ENCODE measurements around the gene CHTOP. TPM values are rescaled to one million over a fixed set of nuclear protein-coding genes. Genes with fewer than 3 reads are reported as not detected.
"Not testable (repeated sequence)": the region's sequence is repeated elsewhere in the genome, so short reads cannot be mapped to it uniquely, and the experiment has no call there.

Gene CHTOP
- total RNA-seq, 1 donor from 2014 or later, result 41.0 TPM

DNA sequence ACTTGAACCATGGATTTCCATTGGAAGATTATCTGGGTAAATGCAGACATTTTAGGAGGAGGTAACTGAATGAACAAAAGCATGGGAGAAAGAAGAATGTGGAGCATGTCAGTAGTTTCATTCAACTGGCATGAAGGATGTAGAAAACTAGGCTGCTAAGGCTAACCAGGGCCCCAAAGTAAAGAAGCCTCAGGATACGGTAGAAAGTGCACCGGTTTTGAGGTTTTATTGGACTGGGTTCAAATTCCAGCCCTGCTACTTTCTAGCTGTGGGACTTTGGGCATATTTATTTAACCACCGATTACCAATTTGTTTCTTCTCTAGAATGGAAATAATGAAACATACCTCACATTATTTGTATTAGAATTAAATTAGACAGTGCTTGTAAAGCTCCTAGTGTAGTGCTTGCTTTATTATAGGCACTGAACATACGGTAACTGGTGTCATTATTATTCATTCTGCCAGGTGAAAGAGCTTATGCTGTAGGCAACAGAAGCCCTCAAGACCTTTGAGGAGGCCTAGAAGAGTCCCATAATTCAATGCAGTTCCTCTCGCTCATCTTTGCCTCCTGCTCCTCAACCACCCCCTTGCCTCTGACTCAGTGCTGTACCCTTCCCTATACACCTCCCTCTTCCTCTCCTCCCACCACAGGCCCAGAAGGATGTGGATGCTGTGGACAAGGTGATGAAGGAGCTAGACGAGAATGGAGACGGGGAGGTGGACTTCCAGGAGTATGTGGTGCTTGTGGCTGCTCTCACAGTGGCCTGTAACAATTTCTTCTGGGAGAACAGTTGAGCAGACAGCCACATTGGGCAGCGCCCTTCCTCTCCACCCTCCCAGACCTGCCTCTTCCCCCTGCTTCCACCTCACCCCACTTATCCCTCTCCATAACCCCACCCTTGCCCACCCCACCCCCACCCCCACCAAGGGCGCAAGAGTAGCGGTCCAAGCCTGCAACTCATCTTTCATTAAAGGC, 2.5 kb upstream of the CHTOP start:
- DNase-seq (ENCODE audit: low read depth), result peak; percentile 34

DNA sequence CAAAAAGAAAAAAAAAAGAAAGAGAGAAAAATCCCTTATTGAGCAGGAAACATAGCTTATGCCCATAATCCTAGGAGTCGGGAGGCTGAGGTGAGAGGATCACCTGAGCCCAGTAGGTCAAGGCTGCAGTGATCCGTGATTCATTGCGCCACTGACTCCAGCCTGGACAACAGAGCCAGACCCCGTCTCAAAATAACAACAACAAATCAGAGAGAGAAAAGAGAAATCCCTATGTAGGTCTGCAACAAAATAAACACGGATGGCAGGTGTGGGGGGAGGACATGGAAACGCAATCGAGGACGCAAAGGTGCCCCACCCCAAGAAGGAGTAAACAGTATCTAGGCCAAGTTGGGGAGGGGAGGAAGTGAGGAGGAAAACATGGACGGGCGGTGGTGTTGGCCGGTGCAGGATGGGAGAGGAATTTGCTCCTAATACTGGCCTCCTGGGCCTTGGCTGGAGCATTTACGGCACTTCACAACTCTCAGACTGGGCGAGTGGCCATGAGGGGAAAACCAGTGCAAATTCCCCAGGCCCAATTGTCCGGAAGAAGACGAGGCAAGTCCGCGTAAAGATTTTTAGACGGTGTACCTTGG, 609 bp upstream of the CHTOP start:
- DNase-seq (ENCODE audit: low read depth), result no peak

DNA sequence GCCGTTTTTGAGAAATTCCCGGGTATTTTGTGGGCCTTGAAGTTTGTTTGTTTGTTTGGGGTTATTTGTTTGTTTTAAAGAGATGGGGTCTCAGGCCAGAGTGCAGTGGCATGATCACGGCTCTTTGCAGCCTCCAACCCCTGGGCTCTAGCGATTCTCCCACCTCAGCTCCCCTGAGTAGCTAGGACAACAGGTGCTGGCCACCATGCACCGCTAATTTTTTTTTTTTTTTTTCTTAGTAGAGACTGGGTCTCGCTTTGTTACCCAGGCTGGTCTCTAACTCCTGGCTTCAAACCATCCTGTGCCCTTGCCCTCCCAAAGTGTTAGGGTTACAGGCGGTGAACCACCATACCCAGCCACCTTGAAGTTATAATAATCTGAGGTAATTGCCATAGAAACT, 2.0 kb downstream of the CHTOP start:
- DNase-seq (ENCODE audit: low read depth), result no peak

DNA sequence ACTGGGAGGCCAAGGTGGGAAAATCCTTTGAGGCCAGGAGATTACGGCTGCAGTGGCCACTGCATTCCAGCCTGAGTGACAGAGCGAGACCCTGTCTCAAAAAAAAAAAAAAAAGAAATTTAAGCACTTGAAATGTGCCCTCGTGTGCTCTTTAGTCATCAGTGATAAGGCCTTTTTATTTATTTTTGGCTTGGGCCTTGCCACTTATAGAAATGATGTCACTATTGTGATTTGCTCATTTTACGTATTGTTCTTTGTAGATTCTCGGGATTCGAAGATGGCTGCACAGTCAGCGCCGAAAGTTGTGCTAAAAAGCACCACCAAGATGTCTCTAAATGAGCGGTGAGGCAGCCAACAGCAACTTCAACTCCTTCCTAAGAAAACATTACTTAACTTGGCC, 2.4 kb downstream of the CHTOP start:
- no peak for DNase-seq (ENCODE audit: low read depth)

DNA sequence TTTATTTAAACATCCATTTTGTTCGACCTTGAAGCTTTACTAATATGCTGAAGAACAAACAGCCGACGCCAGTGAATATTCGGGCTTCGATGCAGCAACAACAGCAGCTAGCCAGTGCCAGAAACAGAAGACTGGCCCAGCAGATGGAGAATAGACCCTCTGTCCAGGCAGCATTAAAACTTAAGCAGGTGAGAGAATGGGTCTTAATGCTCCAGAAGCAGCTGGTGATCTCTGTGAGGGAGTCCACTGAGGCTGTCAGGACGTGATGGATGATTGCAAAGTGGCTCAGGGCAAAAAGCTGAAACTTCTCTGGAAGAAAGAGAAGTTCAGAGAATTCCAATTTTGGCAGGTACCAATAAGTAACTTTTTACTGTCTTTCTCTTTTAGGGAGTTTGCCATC, 4.4 kb downstream of the CHTOP start:
- no peak for DNase-seq (ENCODE audit: low read depth)

DNA sequence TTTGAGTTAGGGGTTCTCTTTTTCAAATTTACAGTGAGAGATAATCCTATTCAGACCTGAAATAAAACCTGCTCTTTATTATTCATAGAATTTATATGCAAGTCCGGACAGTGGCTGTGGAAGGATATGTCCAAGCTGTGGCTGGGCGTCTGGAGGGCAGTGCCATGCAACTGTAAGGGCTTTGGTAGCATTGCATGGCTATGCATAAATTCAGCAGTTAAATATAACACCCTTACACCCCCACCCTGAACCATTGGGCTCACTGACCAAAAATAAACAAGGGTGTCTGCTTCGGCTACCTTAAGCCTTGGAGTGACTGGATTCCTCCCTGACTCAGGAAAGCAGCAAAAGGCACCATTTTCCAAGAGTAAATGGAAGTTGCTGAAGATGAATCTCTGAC, 5.4 kb downstream of the CHTOP start:
- no peak for DNase-seq (ENCODE audit: low read depth)

DNA sequence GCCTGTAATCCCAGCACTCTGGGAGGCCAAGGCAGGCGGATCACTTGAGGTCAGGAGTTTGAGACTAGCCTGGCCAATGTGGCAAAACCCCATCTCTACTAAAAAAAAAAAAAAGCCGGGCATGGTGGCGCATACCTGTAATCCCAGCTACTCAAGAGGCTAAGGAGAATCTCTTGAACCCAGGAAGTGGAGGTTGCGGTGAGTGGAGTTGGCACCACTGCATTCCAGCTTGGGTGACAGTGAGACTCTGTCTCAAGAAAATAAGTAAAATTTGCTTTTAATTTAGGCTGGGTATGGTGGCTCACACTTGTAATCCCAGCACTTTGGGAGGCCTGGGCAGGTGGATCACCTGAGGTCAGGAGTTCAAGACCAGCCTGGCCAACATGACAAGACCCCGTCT, 6.3 kb downstream of the CHTOP start:
- not testable (repeated sequence) for DNase-seq (ENCODE audit: low read depth)

DNA sequence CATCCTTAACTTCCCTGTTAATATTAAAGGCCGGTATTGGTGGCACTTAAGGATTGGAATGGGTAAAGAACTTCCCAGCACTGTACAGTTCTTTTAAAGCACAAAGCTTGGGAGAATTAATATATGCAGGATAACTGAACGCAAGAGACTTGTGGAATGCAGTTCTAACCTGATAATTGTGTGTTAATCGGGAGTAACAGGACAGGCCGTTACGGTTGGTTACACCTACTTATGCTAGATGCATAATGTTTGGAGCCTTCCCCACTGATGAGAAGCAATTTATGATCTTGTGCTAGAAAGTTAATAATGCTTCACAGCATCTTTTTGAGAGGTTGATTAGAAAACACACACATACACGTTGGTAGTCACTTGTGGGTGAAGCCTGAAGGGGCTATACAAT, 7.0 kb downstream of the CHTOP start:
- DNase-seq (ENCODE audit: low read depth), result peak; percentile 41

DNA sequence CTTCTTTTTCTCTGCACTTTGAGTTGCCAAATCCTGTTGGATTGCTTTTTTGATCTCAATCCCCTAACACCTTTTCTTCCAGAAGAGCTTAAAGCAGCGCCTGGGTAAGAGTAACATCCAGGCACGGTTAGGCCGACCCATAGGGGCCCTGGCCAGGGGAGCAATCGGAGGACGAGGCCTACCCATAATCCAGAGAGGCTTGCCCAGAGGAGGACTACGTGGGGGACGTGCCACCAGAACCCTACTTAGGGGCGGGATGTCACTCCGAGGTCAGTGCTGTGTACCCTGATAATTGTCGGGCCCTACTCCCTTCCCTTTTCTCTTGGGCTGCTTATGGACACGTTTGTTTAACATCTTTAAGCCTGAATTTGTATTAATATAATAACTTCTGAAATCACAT, 8.3 kb downstream of the CHTOP start:
- no peak for DNase-seq (ENCODE audit: low read depth)

DNA sequence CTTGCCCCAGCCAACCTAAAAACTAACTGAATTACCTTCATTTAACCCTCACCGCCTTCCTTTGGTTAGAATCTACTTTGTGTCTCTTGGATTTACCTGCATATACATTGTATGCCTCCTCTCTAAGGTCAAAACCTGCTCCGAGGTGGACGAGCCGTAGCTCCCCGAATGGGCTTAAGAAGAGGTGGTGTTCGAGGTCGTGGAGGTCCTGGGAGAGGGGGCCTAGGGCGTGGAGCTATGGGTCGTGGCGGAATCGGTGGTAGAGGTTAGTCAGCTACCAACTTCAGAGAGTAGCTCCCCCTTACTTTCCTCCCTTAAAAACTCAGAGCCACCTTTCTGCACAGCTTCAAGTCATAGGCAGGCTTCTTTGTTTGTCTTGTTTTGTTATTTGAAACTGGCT, 9.2 kb downstream of the CHTOP start:
- DNase-seq (ENCODE audit: low read depth), result no peak

DNA sequence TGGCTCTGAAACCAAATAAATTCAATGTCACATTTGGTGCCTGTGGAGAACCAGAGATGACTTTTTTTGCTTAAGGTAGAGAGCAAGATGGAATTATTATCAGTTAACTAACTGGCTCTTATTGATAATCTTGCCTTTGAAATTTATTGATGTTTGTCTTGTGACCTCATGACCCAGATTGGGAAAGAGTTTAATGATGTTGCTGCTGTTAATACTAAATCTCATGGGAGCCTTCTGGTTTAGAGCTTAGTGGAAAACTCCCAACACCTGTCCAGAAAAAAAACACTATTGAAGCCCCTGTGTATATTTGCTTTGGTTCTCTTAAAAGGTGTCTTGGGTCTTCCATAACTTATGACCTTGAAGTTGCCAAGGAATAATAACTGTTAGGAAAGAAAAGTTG, 9.9 kb downstream of the CHTOP start:
- peak; percentile 42 for DNase-seq (ENCODE audit: low read depth)

DNA sequence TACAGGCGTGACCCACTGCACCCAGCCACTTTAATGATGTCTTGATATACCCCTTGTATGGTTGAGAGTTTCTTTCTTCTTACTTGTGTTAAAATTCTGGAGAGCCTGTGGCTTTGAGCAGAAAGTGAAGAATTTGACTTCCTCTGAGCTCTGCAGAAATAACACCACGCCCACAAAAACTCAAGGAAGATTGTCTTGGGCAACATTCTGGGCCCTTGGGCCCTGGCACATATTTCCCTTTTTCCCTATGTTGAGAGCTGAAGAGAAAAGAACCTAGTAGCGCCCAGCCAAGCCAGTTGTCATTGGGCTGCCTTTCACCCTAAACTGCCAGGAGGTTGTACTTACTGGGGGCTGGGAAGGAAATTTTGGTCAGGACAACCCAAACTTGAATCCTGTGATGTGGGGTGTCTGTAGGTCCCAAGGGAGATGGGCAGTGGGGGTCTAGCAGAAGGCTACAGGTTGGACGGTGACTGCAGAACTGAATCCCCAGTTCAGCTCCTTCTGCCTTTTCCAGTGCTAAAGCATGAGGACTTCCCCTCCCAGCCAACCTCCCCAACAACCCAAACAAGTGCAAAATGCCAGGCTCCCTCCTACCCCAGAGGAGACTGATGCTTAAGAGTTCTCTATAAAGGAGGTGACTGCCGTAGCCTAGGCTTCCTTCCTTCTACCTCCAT, 12.9 kb downstream of the CHTOP start:
- no peak for DNase-seq (ENCODE audit: low read depth)

DNA sequence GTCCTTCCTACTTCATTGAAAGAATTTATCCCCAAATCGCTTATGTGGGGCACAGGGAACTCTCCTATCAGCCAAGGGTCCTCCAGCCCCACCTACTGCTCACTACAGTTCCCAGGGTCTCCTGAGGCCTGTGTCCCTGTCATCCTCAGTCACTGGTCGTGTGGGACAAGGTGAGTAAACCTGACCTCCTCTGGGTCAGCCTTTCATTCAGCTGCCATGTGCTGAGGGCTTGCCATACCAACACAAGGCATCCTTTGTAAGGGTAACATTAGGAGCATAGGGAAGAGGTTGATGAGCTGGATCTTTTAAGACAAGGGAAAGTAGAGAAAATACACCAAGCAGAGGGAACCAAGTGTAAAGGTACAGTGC, 13.5 kb downstream of the CHTOP start:
- no peak for DNase-seq (ENCODE audit: low read depth)

DNA sequence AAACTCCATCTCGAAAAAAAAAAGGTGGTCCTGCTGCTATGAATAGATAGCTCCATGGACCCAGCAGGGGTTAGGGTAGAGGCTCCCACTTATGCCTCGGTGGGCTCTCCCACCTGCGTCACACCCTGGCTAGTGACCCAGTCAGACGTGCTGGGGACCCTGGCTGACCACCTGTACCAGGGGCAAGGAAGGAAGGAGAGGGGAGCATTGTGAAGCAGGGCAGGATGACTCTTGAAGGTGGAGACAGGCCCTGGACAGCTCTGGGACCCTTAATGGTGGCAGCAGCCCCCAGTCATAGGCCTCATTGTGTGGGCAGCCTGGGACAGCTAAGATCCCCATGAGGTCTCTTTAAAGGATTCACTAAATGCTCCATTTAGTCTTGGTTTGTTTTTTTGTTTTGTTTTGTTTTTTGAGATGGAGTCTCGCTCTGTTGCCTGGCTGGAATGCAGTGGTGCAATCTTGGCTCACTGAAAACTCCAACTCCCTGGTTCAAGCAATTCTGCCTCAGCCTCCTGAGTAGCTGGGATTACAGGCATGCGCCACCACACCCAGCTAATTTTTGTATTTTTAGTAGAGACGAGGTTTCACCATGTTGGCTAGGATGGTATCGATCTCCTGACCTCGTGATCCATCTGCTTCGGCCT, 14.3 kb downstream of the CHTOP start:
- peak; percentile 82 for DNase-seq (ENCODE audit: low read depth)

DNA sequence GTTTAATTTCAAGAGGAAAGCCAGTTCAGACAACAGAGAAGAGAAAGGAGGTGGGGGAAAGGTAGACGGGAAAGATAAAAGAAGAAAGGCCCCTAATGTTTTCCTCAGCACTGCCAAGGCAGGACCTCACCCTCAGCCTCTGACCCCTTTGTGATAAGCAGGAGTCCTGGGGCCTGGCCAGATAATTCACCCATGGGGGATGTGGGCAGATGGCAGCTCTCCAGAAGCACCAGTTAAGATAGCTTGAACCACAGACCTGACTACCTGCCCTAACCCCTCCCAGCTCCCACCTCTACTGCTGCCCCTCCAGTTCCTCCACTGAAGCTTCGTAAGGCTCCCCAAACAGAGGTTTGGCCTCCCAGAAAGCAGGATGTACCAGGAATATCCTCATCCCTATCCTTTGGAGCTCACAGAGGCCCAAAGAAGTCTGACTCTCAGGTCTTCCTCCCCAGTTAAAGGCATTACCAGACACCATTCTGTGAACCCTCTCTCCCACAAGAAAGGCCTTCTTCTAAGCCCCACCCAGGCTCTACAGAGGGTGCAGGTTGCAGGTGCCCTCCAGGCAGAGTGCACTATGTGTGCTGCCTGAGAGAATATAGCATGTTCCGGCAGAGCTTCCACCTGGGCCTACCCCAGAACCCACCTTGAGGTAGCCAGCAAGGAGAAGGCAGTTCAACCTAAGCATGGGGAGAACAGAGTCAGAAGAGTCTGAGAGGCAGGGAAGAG, 15.4 kb downstream of the CHTOP start:
- DNase-seq (ENCODE audit: low read depth), result no peak

DNA sequence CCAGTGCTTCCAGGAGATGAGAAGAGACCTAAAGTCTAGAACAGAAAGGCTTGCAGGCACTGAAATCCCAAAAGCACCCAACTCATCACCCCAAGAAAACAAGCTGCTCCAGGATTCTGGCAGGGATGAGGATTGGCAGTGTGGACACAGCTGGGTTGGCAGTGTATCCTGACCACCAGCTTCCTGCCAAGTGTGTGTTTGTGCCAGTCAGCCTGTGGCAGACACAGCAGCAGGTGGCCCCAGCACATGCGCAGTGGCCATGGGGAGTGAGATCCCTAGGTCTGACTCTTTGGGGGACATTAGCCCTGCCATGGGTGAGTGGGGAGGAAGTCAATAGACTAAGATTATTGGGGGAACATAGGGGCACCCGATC, 16.0 kb downstream of the CHTOP start:
- DNase-seq (ENCODE audit: low read depth), result no peak

DNA sequence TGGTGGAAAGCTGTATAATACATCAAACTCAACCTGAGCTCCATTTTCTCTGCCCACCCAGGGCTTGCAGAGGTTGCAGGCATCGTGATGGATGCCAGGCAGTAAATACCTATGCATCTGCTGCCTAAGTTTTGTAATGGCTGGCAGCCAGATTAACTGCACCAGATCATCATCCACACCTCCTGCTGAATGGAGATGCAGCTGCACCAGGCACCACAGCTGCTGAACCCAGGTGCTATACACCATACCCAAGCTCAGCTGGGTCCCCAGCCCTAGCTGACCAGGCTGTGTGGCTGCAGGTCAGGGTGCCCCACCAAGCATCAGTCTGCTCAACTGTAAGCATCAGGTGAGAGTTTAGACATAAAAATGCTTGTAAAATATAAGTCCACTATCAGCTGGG, 17.9 kb downstream of the CHTOP start:
- no peak for DNase-seq (ENCODE audit: low read depth)

DNA sequence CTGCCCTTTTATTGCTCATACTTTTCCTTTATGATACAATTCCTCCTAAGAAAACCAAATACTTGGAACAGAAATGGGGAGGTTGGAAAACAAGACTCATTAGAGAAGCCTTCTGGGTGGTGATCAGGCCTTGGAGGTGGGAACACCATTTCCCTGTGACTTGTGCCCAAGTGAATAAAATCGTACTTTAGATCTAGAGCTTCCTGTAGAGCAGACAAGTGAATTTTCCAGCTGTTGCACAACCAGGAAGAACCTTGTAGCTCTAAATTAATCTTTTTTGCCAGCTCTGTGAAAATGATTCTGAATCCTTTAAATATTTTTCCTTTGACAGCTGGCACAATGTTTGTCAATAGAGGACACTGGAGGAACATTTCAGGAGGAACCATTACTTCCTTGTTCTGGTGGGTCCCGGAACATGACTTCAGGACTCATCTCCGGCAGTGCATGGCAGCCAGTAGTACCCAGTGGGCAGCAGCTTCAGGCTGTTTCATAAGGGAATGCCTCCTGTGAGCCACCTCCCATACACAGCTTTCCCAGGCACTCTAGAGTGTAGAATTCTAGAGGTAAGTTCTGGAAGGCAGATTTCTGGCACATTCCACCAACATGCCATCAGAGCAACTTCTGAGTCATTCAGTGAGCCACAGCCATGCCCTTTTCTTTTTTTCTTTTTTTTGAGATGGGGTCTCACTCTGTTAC, 19.1 kb downstream of the CHTOP start:
- DNase-seq (ENCODE audit: low read depth), result peak; percentile 95

DNA sequence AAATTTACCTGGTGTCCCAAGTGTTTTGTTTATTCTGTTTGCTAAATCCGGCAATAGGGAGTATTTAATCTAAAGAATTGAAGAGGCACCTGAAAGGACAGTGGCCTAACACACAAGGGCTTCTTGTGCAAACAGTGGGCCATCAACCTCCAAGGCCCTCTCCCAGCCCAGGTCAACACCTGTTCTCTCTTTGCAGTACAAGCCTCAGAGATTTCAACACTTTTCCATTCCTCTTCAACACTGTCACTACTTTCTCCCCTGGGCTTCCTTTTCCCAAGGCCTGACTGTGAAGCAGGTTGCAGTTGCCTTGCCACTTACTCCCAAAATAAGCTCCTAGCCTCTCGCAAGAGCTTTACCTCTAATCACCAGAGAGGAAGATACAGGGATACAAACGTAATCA, 21.5 kb downstream of the CHTOP start:
- DNase-seq (ENCODE audit: low read depth), result no peak

DNA sequence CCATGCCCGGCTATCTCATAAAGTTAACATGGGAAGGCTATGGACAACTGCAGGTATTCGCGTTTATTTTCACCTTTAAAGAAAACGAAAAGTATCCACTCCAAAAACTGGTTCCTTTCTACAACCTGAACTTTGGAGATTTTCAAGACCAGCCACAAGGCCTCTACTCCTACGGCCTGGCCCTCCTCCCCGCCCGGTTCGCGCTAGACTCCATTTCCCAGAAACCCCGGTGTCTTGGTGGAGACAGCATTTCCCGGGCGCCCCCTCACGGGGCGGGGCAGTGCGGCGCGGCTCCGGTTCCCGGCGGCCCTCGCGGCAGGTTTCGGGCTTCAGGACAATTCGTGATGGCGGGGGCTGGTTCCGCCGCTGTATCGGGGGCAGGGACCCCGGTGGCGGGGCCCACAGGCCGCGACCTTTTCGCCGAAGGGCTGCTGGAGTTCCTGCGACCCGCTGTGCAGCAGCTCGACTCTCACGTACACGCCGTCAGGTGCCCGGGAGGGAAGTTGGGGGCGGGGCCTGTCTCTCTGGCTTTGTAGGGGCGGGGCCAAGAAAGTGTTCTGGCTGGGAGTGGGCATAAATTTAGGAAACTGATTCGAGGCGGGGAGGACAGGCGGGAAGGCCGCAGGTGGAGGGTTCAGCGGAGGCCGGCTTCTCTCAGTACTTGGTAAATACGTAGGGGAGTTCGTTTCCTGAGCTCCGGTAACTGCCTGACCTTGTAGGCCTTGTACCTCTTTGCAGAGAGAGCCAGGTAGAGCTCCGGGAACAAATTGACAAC, 24.7 kb downstream of the CHTOP start, which contains the start of gene SNAPIN:
Gene SNAPIN, plus strand, starts transcription at position 304 of the 775 bp plus-strand sequence. Its CDS starts 41 bp downstream, at position 345.
- DNase-seq (ENCODE audit: low read depth), result peak; percentile 74
